Esophagus squamous epithelium (tissue), 5 donors: ENCODE data around the gene CHST11. TPM values are rescaled to one million over a fixed set of nuclear protein-coding genes. Genes with fewer than 3 reads are reported as not detected.
"Not testable (repeated sequence)": the region's sequence is repeated elsewhere in the genome, so short reads cannot be mapped to it uniquely, and the experiment has no call there.

ENCODE experiments used
- DNase-seq: peaks from one replicate; lab custom pipeline; 2025; lab: John Stamatoyannopoulos, UW
- H3K27ac ChIP-seq, 4 donors: fragments of 200-600 bp; sonication (generic); one replicate each; pipeline ENCODE4 v1.5.1; 2016 to 2019; ENCODE audit warnings: mild to moderate bottlenecking in 1 of 4
- H3K27me3 ChIP-seq, 4 donors: fragments of 200-600 bp; sonication (generic); 1 replicate in 3 of 4; 2 replicates in 1 of 4; pipeline versions ENCODE4 v1.5.1 to v1.6.0; 2017 to 2021; ENCODE audit warnings: antibody characterized with exemption in 1 of 4
- H3K36me3 ChIP-seq, 3 donors: fragments of 200-600 bp; sonication (generic); one replicate each; pipeline ENCODE4 v1.5.1; 2016 to 2019
- H3K4me1 ChIP-seq, 3 donors: fragments of 200-600 bp; sonication (generic); one replicate each; pipeline ENCODE4 v1.5.1; 2017 to 2019
- H3K4me3 ChIP-seq, 4 donors: fragments of 200-600 bp; sonication (generic); 1 replicate in 3 of 4; 2 replicates in 1 of 4; pipeline ENCODE4 v1.5.1; 2016 to 2019; ENCODE audit warnings: mild to moderate bottlenecking in 2 of 4, moderate library complexity in 1 of 4
- H3K9me3 ChIP-seq, 3 donors: fragments of 200-600 bp; sonication (generic); one replicate each; pipeline ENCODE4 v1.5.1; 2016 to 2019
- CTCF ChIP-seq, 6 experiments: fragments of 450-650 bp in 4 of 6; fragments of 200-600 bp in 2 of 6; sonication (generic) in 2 of 6; IDR thresholded peaks; one replicate each; pipeline ENCODE4 v1.5.1; 2016 to 2019; ENCODE audit warnings: antibody characterized with exemption in 6 of 6, mild to moderate bottlenecking in 4 of 6, moderate library complexity in 4 of 6
- POLR2A ChIP-seq, 4 donors: fragments of 450-650 bp; IDR thresholded peaks; one replicate each; pipeline ENCODE4 v1.6.1; 2017; ENCODE audit warnings: antibody characterized with exemption in 4 of 4, mild to moderate bottlenecking in 4 of 4, moderate library complexity in 3 of 4
- WGBS, 2 donors: methylation state at CpG; one replicate each; pipeline ENCODE4 v1.1.5; 2018; 5-methylcytosine and 5-hydroxymethylcytosine counted together
- intact Hi-C: fragments of 100-400 bp; cut with DNase I; formaldehyde crosslinking; loops from one replicate; pipeline ENCODE4 v1.15.0; 2022
- total RNA-seq, 4 donors: library from RNA; depleted of rRNA; stranded (reverse); fragments of >200 nt; gene quantifications; one replicate each; pipeline ENCODE4 v1.1.0, GENCODE V29; 2016
- donor health status: DM: yes; HTN: yes; CAD: no.

The CHST11 gene
- total RNA-seq, 4 donors from 2014 or later = 6.3 to 12.6 (median 10.3) TPM

- WGBS, 2 donors = 23 to 42% methylated on average over 2 to 3 of the region's 6 CpGs
- TF ChIP-seq POLR2A (IDR thresholded peaks at IDR 0.05) (no peak), CTCF (IDR thresholded peaks at IDR 0.05) (no peak)
- Histone ChIP-seq H3K36me3 (no peaks in the 10 kb centered on the region), H3K9me3 (peaks cover 0 to 8% (median 0%) of the 10 kb centered on the region in 3 donors), H3K4me1 (peaks cover 0 to 5% (median 0%) of the 10 kb centered on the region in 3 donors), H3K27me3 (no peaks in the 10 kb centered on the region), H3K4me3 (no peak overlapping the region), H3K27ac (no peak overlapping the region)
- DNase-seq = no peak
- intact Hi-C loops = no loop called here
Measured at GRCh38 chr12:104555648-104556047, 98.9 kb downstream of the CHST11 start.

GRCh38 chr12:104557488-104558195, 100.9 kb downstream of the CHST11 start:
- intact Hi-C loops = no loop called here

GRCh38 chr12:104560881-104561280, 104.1 kb downstream of the CHST11 start:
- Histone ChIP-seq H3K4me1 (peaks cover 0 to 5% (median 0%) of the 10 kb centered on the region in 3 donors), H3K27me3 (no peaks in the 10 kb centered on the region), H3K27ac (no peak overlapping the region), H3K36me3 (no peaks in the 10 kb centered on the region), H3K9me3 (peaks cover 0 to 8% (median 0%) of the 10 kb centered on the region in 3 donors), H3K4me3 (no peak overlapping the region)
- no peak for TF ChIP-seq POLR2A (IDR thresholded peaks at IDR 0.05)
- TF ChIP-seq CTCF (IDR thresholded peaks at IDR 0.05) = no peak
- no peak for DNase-seq
- 94 to 100% methylated on average over 2 to 5 of the region's 5 CpGs for WGBS, 2 donors
- intact Hi-C loops = no loop called here

More at GRCh38 chr12:104557488-104558195, 100.9 kb downstream of the CHST11 start:
- TF ChIP-seq CTCF (IDR thresholded peaks at IDR 0.05) (no peak), POLR2A (IDR thresholded peaks at IDR 0.05) (no peak)
- H3K4me3 ChIP-seq = no peak overlapping the region
- no peak for DNase-seq
- H3K9me3 ChIP-seq = peaks cover 0 to 8% (median 0%) of the 10 kb centered on the region in 3 donors
- no peak overlapping the region for H3K27ac ChIP-seq
- no peaks in the 10 kb centered on the region for H3K27me3 ChIP-seq
- peaks cover 0 to 5% (median 0%) of the 10 kb centered on the region in 3 donors for H3K4me1 ChIP-seq
- no peaks in the 10 kb centered on the region for H3K36me3 ChIP-seq
- 84 to 90% methylated on average over 10 to 11 of the region's 13 CpGs for WGBS, 2 donors

GRCh38 chr12:104562763-104563162, 106.0 kb downstream of the CHST11 start:
- intact Hi-C loops = no loop called here
- H3K27me3 ChIP-seq = no peaks in the 10 kb centered on the region
- H3K36me3 ChIP-seq = no peaks in the 10 kb centered on the region
- WGBS, 2 donors = 91 to 97% methylated on average over 4 of the region's 4 CpGs
- DNase-seq = no peak
- H3K4me1 ChIP-seq = peaks cover 0 to 5% (median 0%) of the 10 kb centered on the region in 3 donors
- no peak for TF ChIP-seq POLR2A (IDR thresholded peaks at IDR 0.05)
- no peak for TF ChIP-seq CTCF (IDR thresholded peaks at IDR 0.05)
- no peak overlapping the region for H3K4me3 ChIP-seq
- H3K27ac ChIP-seq = no peak overlapping the region
- peaks cover 0 to 8% (median 0%) of the 10 kb centered on the region in 3 donors for H3K9me3 ChIP-seq

GRCh38 chr12:104564662-104565061, 107.9 kb downstream of the CHST11 start:
- H3K27ac ChIP-seq, DNase-seq, H3K27me3 ChIP-seq, H3K4me1 ChIP-seq, H3K4me3 ChIP-seq, intact Hi-C loops, H3K9me3 ChIP-seq, H3K36me3 ChIP-seq: not testable (repeated sequence)
- WGBS, 2 donors = 57 to 95% methylated on average over 3 of the region's 3 CpGs
